ENCODE results near the gene AUTS2.

Gene AUTS2

GRCh38 chr7:69625238-69625637 lies 27.0 kb downstream of the AUTS2 start:
- DNase-seq = no peak

DNA sequence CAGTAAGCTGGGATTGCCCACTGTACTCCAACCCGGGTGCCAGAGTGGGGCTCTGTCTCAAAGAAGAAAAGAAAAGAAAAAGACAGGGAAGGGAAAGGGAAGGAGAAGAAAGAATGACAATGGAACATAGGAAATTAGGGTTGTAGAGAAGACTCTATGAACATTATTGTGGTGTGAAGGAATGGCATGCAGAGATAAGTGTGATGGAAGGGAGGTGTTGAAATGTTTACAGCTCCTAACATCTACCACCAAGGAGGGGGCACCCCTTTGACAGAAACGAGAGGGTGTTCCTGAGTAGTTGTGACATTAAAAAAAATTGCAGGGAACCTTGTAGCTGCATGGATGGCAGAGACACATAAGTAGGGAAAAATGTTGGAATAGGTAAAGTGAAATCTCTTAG lies 27.5 kb downstream of the AUTS2 start:
- no peak for DNase-seq

DNA sequence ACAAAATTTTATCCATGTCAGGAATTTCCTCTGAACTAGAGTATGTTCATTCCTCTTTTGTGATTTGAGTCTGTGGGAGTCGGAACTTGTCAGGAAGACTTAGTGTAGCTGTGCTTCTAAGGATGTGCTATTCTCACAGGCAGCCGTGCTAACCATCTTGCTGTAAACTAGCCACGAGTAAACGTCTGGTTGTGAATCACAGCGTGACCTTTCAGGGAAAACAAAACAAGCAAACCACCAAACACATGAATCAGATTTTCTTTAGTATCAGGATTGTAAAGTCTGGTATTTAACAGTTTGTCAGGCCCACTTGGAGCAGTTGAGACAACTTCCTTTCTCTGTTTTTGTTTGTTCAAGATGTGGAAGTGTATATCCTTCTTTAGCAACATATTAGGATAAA lies 32.0 kb downstream of the AUTS2 start:
- DNase-seq = no peak

DNA sequence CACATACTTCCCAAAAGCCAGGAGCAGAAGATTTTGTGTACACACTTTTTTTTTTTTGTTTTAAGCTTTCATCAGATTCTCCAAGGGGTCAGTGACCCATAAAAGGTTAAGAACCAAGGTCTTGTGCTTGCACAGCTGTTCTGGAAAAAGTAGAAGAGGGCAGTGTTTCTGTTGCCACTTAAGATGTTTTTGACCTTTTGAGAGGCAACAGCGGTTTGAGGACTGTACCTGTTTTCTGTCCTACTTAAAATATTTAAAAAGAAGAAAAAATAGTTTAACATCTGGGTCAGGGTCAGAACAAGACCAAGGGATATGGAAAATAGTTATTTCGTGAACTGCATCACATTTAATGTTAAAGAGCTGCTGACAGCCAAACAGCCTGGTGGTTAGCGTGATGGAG lies 32.9 kb downstream of the AUTS2 start:
- DNase-seq = no peak

DNA sequence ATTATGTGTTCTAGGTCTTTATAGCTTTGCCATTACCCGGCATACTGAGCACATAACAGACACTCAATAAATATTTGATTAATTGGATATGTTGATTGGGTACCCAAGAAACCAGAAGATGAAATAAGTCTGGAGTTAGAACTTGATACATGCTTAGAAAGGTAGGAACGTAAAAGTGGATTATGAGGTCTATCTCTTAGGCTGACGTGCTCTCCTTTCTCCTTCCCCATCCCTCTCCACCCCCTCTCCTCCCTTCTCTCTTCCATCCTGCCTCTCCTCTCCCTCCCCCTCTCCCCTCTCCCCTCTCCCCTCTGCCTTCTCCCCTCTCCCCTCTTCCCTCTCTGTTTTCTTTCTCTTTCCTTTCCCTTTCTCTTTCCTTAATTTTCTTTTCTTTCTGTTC lies 34.0 kb downstream of the AUTS2 start:
- no peak for DNase-seq

GRCh38 chr7:69633122-69633831 lies 35.0 kb downstream of the AUTS2 start:
- DNase-seq = no peak

DNA sequence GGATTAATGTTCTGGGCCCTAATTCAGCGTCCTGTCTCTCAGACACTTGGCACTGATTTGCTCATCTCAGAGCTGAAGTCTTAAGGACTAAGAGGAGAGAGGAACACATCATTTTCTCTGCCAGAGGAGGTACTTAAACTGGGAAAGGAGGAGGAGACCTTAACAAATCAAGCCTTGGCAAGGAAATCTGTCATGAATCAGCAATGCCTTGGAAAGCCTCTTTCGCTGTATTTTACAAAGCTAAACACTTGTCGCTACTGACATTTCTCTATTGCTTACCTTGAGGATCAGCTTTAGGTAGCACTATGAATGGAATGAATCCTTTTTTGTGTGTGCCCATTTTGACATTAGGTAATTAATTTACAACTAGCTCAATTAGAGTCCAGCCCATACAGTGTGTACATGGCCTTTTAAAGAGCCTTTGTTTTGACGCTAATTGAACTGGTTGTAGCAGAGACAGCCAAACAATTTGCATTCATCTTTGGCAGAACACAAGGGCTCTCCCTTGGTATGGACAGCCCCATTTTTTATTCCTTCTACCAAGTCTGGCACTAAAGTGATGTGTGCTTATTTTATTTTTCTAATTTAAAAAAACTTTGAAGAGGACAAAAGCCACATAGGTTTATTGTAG lies 37.4 kb downstream of the AUTS2 start:
- no peak for DNase-seq

DNA sequence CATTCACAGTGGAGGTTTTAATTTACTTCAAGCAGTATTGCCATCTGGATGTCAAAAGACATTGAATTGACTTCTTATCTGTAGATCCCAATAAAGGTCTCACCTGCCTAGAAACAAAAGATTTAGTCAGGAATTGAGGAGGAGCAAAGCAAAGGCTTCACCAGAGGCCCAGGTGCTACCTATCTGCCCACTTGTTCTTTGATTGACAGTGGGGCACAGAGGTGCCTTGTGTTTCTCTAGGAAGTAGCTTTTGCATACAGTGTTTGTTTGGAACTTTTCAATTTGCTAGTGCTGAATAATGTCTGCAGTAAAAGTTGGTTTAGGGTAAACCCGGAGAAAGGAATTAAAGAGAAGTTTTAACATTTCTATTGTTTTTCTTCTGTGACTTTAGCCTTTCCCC lies 40.4 kb downstream of the AUTS2 start:
- no peak for DNase-seq

- no peak for DNase-seq
Measured at GRCh38 chr7:69640216-69640615, 41.9 kb downstream of the AUTS2 start.

DNA sequence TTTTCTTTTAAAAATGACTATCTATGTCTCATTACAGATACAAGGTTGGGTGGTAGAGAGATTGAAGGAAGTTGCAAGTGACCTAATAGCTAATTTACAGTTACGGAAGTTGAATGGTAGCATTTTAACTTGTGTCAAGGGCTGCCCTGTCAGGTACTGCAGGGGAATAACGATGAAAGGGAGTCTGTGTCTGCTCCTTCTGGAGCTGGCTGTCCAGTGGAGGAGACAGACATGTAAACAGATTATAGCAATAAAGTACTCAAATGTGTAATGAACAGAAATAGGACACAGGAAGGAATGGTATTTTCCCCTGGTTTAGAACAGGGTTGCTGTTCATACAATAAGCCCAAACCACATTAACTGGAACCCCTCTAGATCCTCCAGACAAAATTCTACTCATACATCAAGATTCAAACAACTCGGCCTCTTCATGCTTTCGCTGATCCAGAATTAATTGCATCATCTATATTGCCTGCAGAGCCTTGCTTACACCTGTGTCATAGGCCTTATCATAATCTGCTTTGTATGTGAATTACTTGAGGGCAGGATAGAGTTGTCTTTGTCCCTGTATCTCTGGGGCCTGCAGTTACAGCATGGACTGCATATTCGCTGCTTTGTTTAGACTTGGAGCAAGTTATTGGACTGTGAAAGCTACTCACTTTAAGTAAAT lies 42.8 kb downstream of the AUTS2 start:
- DNase-seq = no peak

GRCh38 chr7:69643265-69643664 lies 45.0 kb downstream of the AUTS2 start:
- DNase-seq = no peak

- DNase-seq = no peak
Measured at GRCh38 chr7:69643708-69644445, 45.6 kb downstream of the AUTS2 start.

- DNase-seq = no peak
Measured at GRCh38 chr7:69645683-69646082, 47.4 kb downstream of the AUTS2 start.

DNA sequence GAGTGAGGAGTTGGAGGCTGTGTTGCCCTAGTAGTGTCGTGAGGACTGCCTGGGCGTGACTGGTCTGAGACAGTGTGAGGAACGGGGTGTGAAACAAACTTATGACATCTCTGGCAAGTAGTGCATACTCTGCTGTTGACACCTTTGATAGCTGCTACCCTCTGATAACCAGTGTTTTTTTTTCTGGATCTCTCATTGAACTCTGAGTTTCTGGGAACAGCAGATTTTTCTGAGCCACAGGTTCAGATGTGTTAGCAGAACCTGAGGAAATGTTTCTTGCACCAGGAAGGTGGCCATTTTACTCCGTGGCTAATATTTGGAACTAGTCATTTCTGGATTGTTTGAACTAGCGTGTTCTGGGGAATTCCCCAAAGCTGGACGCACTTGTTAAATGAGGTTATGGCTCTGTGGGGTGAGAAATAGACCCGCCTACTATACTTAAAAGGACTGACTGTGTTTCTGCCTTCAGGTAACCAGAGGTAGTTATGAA lies 52.9 kb downstream of the AUTS2 start:
- DNase-seq = no peak

DNA sequence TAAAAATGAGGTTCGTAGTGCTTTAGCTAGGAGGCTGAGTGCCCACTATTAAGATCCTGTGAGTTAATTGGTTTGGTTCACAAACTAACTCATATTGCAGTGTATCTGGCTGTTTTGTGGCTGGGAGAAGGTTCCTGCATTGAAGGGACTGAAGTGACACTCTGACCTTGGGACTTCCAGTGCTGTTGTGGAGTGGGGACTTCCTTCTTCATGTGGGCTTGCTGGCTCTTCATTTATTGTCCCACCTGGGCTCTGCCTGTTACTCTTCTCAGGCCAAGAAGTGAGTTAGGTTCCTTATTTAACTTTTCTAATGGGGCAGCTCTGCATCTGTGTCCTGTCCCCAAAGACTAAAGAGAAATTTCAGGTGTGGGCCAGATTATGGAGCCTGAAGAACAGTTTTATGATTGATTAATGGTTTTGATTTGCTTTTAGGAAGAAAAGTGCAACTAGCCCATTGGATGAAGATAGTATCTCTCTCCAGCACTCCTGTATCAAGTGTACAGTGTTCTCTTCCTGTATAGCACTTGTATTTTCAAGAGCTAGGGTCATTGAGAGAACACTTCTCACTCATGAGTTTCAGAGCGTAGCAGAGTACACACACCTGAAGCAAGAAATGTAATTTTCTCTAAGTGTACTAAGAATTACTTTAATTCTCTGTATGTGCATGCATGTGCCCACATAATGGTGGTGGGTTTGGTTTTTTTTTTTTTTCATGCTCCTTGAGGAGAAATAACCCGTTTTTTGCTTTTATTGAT lies 54.8 kb downstream of the AUTS2 start:
- DNase-seq = no peak

DNA sequence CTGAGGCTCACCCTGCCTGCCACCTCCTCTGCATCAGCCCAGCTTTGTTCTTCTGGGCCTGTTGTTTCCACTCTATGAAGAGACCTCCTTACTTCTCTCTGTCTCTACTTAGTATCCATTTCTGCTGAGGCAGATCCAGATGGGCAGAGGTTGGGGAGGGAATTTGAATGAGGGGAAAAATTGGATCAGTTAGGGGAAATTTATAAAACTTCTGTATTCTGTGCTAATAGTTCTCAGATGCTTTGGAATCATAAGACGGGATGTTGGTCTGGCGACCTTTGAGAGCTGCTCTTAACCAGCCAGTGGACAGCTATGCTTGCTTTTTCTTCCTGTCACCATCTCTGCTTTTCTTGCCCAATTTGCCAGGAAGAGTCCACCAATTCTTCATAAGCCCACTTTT lies 55.5 kb downstream of the AUTS2 start:
- no peak for DNase-seq

GRCh38 chr7:69654381-69654780 lies 56.1 kb downstream of the AUTS2 start:
- no peak for DNase-seq

DNA sequence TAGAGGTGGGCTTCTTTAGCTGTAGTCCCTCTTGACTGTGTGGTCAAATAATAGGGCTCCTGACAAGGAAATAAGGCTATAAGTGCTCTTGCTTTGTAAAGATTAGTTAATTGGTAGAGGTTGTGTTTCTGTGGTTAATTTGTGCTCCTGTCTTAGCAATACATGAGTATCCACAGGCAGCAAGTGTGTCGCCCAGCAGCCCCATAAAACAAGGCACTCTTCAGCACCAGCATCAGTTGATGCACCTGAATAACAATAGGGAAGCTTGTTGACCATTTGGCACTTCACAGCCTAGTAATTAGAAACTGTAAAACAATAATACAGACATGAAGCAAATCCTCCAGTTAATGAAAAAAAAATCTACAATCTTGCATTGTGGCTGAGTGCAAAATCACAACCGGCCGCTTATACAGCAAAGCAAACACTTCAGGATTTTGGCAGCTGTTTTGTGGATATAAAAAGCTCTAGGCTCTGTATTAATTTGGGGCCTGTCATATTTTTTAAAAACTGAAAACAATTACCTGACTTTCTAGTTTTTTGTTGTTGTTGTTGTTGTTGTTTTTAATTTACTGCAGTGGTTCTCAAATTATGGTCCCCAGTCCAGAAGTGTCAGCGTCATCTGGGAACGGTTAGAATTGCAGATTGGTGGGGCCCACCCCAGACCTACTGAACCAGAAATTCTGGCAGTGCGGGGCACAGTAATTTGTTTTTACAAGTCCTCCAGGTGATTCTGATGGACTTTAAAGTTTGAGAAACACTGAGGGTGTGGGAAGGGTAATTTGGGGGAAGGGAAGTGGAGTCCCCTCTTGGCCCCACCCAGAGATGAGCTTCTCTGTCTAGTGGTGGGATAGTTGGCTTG lies 56.8 kb downstream of the AUTS2 start:
- no peak for DNase-seq

GRCh38 chr7:69656077-69656476 lies 57.8 kb downstream of the AUTS2 start:
- no peak for DNase-seq

DNA sequence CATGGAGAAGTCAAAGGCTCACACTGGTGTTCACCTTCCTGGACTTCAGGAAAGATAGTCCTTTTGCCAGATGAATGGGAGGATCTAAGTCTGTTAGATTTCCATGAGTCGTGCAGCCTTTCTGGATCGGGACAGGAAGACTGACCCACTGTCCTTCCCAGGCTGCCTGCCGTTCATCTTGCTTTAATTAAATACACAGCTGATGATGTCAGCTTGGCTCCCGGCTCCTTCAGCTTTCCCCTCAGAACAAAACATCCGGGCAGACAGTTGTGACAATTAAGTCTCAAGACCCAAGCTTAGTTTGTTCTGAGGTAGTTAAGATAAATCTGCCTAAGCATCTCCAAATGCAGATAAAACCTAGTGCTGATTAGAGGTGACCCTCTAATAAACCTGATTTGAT lies 58.6 kb downstream of the AUTS2 start:
- no peak for DNase-seq

GRCh38 chr7:69657331-69657730 lies 59.1 kb downstream of the AUTS2 start:
- no peak for DNase-seq

DNA sequence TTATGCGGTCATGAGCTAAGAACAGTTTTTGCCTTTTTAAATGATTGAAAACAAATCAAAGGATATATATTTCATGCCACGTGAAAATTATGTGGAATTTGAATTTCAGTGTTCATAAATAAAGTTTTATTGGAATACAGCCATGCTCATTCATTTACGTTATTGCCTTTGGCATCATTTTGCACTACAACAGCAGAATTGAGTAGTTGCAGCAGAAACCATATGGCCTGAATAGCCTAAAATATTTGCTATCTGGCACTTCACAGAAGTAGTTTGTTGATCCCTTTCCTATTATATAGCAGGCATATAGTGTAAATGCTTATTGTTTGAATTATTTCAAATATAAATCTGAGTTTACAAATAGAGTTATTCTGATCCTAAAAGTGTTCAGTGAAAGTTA lies 59.7 kb downstream of the AUTS2 start:
- DNase-seq = no peak

Measured in activated T-cell treated with anti-CD3 and anti-CD28 coated beads, Interleukin-2, amount 50 U/mL, for 48 hours (primary cell).